Skeletal muscle satellite cell (primary cell): ENCODE measurements around the gene ZNF747.

Experiments
- H3K27me3 ChIP-seq: 2 replicates; pipeline ENCODE4 v1.7.0; 2013; ENCODE audit warnings: low read length; ENCODE audit not compliant: control insufficient read depth, insufficient read depth
- H3K36me3 ChIP-seq: 2 replicates; pipeline ENCODE4 v1.7.0; 2013; ENCODE audit warnings: mild to moderate bottlenecking, control low read depth, low read length; ENCODE audit not compliant: insufficient read depth
- H3K4me1 ChIP-seq: 2 replicates; pipeline ENCODE4 v1.7.0; 2013; ENCODE audit warnings: low read length; ENCODE audit not compliant: control insufficient read depth, insufficient read depth
- H3K4me2 ChIP-seq: 2 replicates; pipeline ENCODE4 v1.7.0; 2013; ENCODE audit warnings: mild to moderate bottlenecking, low read length
- H3K4me3 ChIP-seq: 2 replicates; pipeline ENCODE4 v1.7.0; 2013; ENCODE audit warnings: low read length
- H3K9ac ChIP-seq: 2 replicates; pipeline ENCODE4 v1.7.0; 2013; ENCODE audit warnings: mild to moderate bottlenecking, low read depth, low read length, moderate library complexity
- H3K9me3 ChIP-seq: replicated peaks from 2 replicates; pipeline ENCODE4 v1.7.0; 2013; ENCODE audit warnings: mild to moderate bottlenecking, control low read depth, low read length

Gene ZNF747

DNA sequence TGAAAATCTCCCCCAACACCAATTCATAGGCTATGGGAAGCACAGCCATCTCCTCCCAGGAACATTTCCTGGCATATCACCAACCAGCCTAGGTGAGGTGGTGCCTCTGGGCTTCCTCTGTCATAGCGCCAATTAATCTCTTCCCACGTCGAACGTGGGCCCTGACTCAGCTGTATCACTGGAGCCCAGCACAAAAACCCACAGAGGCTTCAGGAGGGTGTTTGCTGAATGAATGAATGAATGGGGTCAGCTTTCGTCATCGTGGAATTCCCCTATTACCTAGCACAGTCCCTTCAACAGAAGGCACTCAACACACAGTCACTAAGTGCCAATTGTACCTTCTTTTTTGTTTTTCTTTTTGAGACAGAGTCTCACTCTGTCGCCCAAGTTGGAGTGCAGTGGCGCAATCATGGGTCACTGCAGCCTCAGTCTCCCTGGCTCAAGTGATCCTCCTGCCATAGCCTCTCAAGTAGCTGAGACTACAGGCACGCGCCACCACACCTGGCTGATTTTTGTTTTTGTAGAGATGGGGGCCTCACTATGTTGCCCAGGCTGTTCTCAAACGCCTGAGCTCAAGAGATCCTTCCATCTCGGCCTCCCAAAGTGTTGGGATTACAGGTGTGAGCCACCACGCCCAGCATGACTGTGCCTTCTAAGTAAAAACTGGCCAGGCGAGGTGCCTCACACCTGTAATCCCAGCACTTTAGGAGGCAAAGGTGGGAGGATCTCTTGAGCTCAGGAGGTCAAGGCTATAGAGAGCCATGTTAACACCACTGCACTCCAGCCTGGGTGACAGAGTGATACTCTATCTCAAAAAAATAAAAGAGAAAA, 32.7 kb upstream of the ZNF747 start:
- peak overlapping the region; percentile 23 for H3K9ac ChIP-seq
- H3K27me3 ChIP-seq: no peaks in the 10 kb centered on the region
- no peaks in the 10 kb centered on the region for H3K9me3 ChIP-seq
- no peak overlapping the region for H3K4me3 ChIP-seq
- no peaks in the 10 kb centered on the region for H3K36me3 ChIP-seq
- H3K4me2 ChIP-seq: no peak overlapping the region
- peaks cover 17% of the 10 kb centered on the region for H3K4me1 ChIP-seq

DNA sequence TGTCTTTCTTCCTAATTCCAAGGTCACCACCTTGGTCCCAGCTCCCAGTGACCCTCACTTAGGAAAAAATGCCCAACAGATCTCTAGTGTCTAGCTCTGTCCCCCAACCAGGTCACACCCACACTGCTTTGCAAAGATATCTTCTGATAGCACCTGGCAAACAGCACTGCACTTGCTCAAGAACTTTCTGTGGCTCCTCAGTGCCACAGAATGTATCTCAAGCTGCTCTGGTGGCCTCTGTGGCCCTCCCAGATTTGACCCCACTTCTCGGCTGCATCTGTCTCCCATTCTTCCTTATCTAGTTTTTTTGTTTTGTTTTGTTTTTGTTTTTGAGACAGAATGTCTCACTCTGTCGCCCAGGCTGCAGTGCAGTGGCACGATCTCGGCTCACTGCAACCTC, 31.9 kb upstream of the ZNF747 start:
- Histone ChIP-seq H3K36me3 (no peaks in the 10 kb centered on the region), H3K9ac (no peak overlapping the region), H3K9me3 (no peaks in the 10 kb centered on the region), H3K27me3 (no peaks in the 10 kb centered on the region), H3K4me3 (no peak overlapping the region), H3K4me1 (peaks cover 17% of the 10 kb centered on the region), H3K4me2 (no peak overlapping the region)

DNA sequence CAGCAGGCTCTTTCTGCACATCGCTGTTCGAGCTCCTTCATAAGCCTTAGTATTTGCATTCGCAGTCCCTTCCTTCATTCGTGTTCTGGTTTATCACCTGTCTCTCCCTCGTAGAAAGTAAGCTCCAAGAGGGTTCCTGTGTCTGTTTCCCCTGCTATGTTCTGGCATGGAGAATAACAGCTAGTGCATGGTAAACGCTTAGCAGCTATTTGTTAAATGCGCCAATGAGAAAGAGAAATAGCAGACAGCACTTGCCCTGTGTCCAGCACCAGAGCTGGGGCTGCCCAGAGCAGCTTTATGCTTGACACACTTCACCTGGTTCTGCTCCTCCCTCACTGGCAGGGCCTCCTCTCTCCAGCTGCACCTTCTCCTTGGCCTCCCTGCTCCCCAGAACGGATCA, 31.3 kb upstream of the ZNF747 start:
- no peak overlapping the region for H3K4me3 ChIP-seq
- peaks cover 14% of the 10 kb centered on the region for H3K4me1 ChIP-seq

DNA sequence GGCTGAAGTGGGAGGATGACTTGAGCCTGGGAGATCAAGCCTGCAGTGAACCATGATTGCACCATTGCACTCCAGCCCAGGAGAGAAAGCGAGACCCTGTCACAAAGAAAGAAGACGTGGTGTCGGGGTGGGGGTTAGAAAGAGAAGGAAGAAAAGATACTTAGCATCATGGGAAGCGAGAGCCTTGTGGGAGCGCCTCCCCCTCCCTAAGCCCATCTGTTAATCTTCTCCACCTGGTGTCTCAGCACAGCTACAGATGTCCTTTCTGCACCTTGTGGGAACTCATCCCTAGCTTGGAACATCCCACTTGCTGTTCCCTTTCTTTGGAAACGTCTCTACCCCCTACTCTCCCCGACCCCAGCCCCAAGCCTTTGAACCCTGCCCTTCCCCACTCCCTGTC, 30.9 kb upstream of the ZNF747 start:
- H3K4me3 ChIP-seq: no peak overlapping the region
- H3K9me3 ChIP-seq: no peaks in the 10 kb centered on the region
- H3K36me3 ChIP-seq: no peaks in the 10 kb centered on the region
- H3K27me3 ChIP-seq: no peaks in the 10 kb centered on the region
- no peak overlapping the region for H3K4me2 ChIP-seq
- no peak overlapping the region for H3K9ac ChIP-seq
- peaks cover 11% of the 10 kb centered on the region for H3K4me1 ChIP-seq

More for the DNA sequence above, 31.3 kb upstream of the ZNF747 start:
- no peaks in the 10 kb centered on the region for H3K27me3 ChIP-seq
- no peaks in the 10 kb centered on the region for H3K9me3 ChIP-seq
- H3K9ac ChIP-seq: no peak overlapping the region
- H3K36me3 ChIP-seq: no peaks in the 10 kb centered on the region
- H3K4me2 ChIP-seq: no peak overlapping the region

DNA sequence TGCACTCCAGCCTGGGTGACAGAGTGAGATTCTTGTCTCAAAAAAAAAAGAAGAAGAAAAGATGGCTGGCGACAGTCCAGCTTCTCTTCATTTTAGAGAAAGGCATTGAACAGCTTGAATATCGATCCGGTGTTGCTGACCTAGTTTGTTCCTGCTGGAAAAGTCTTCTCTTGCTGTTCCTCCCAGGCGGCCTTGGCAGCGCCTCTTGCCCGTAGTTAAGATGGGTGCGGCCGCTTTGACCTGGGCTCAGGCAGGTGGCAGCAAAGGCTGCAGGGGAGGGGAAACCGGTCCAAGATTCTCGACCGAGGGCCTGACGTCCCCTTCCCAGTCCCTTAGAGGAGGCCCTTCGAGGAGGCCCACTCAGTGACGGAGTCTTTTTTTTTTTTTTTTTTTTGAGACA, 27.4 kb upstream of the ZNF747 start:
- H3K4me1 ChIP-seq: peaks cover 9% of the 10 kb centered on the region
- H3K36me3 ChIP-seq: no peaks in the 10 kb centered on the region
- H3K9me3 ChIP-seq: no peaks in the 10 kb centered on the region
- no peak overlapping the region for H3K9ac ChIP-seq
- H3K4me2 ChIP-seq: no peak overlapping the region
- no peaks in the 10 kb centered on the region for H3K27me3 ChIP-seq
- H3K4me3 ChIP-seq: no peak overlapping the region

DNA sequence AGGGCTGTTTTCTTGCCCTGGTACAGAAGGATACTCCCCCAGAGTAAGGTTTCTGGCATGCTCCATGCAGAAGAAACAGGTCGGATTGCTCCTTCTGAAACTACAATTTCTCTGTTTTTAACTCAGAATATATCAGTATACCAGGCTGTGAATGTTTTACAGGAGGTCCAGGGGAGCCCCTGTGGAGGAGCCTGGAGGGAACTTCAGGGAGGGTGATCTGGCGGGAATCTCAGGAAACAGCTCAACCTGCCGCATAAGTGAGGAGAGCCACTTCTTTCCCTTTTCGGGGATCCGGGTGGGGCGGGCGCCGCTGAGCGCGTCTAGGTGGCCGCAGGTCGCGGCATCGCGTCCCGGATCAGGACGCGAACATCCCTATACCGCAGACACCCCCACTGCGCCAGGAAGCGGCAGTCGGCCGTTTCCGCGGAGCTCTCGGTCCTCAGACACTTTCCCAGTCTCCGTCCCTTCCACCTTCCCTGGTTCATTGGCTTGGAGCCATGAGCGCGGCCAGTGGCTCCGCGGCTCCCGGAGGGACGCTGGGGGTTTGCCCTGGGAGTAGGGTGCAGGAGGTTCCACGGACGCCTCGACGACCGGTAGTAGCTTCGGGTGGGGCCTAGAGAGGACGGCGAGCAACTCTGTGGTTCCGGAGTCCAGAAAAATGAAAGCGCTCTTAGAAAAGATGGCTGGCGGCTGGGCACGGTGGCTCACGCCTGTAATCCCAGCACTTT, 26.6 kb upstream of the ZNF747 start:
- peak overlapping the region; percentile 35 for H3K4me3 ChIP-seq
- H3K9me3 ChIP-seq: no peaks in the 10 kb centered on the region
- no peak overlapping the region for H3K9ac ChIP-seq
- peaks cover 10% of the 10 kb centered on the region for H3K4me1 ChIP-seq
- H3K4me2 ChIP-seq: peak overlapping the region; percentile 58
- H3K36me3 ChIP-seq: peaks cover under 1% of the 10 kb centered on the region
- H3K27me3 ChIP-seq: no peaks in the 10 kb centered on the region

DNA sequence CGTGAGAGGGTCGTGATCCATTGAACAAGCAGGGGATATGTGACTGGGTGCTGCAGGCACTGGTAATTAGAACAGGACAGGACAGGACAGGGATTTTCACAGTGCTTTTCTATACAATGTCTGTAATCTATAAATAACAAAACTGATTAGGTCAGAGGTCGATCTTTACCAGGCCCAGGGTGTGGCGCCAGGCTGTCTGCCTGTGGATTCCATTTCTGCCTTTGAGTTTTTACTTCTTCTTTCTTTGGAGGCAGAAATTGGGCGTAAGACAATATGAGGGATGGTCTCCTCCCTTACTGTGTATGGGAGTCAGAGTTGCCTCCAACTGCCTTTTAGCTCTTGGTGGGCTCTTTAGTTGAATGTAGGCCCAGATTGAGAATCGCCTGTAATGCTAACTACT, 25.0 kb upstream of the ZNF747 start:
- Histone ChIP-seq H3K4me2 (no peak overlapping the region), H3K9ac (no peak overlapping the region), H3K4me3 (no peak overlapping the region), H3K9me3 (no peaks in the 10 kb centered on the region), H3K4me1 (peaks cover 12% of the 10 kb centered on the region), H3K36me3 (peaks cover 13% of the 10 kb centered on the region), H3K27me3 (no peaks in the 10 kb centered on the region)

DNA sequence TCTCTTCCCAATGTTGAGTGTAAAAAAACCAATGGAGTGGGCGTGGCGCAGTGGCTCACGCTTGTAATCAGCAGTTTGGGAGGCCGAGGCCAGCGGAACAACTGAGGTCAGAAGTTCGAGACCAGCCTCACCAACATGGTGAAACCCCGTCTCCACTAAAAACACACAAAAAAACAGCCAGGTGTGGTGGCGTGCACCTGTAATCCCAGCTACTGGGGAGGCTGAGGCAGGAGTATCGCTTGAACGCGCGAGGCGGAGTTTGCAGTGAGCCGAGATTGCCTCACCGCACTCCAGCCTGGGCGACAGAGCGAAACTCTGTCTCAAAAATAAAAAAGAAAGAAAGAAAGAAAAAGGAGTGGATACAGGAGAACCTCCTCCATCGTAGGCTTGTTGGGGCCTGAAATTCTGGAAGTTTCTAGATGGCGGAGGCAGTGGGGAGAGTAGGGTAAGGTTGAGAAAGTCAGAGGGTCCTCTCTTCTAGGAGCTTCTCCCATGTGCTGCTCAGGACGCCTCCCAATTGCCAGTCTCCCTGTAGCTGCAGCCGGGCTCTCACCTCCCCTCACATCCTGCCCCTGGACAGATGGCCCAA, 24.2 kb upstream of the ZNF747 start:
- Histone ChIP-seq H3K27me3 (no peaks in the 10 kb centered on the region), H3K4me2 (peak overlapping the region; percentile 65), H3K4me1 (peaks cover 12% of the 10 kb centered on the region), H3K9me3 (no peaks in the 10 kb centered on the region), H3K9ac (peak overlapping the region; percentile 47), H3K4me3 (peak overlapping the region; percentile 84), H3K36me3 (peaks cover 20% of the 10 kb centered on the region)

DNA sequence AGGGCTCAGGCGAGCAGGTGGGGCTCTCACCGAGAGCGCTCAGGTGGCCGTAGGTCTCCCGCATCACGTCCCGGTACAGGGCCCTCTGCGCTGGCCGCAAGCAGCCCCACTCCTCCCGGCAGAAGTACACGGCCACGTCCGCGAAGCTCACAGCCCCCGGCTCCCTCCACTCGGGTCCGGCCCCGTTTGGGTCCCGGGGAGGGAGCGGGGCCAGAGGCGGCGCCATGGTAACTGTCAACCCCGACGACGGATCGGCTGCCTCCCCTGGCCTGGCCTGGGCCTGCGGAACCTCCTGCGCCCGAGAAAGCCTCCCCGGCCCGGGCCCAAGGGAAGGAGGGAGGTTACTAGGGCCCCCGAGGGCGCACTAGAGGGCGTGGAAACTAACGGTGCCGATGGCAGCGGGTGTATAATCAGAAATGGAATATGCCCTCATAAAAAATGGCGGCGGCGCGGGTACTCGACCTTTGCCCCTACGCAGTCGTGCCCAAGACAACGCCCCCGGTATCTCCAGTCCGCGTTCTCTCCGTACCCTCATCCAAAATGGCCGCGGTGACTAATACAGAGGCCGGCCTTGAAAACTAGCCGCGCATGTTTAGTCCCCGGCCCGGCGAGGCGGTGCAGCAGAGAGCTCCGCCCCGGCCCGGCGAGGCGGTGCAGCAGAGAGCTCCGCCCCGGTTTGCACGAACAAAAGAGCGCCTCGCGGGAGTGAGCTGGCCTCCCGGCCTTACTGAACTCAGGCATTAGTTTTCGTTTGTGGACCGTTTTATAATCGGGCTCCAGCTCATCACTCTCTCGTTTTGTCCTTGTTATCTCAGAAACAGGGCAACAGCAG, 23.5 kb upstream of the ZNF747 start, which contains the start of gene ZNF764:
ZNF764 (minus strand) TSS at position 418 of the 832 bp plus-strand sequence; CDS start at position 226, 192 bp downstream.
- Histone ChIP-seq H3K9ac (peak within 1 kb of the TSS; percentile 95), H3K9me3 (no peaks in the 10 kb centered on the region), H3K4me1 (peaks cover 12% of the 10 kb centered on the region), H3K36me3 (peaks cover 26% of the 10 kb centered on the region), H3K4me3 (peak within 1 kb of the TSS; percentile 84), H3K4me2 (peak within 1 kb of the TSS; percentile 96), H3K27me3 (no peaks in the 10 kb centered on the region)

DNA sequence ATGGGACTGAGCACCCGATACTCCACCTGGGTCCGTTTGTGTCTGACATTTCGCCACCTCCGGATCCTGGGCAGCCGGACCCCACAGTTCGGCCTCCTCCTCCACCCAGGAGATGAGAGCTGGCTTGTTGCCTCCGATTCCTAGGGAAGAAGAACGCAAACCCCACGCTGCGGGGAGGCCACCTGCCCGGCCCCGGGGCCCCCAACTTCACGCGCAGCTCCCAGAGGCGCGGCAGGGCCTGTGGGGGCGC, 23.0 kb upstream of the ZNF747 start:
- no peaks in the 10 kb centered on the region for H3K27me3 ChIP-seq
- H3K4me2 ChIP-seq: peak overlapping the region; percentile 96
- H3K9ac ChIP-seq: peak overlapping the region; percentile 95
- H3K4me3 ChIP-seq: peak overlapping the region; percentile 84
- H3K4me1 ChIP-seq: peaks cover 12% of the 10 kb centered on the region
- peaks cover 30% of the 10 kb centered on the region for H3K36me3 ChIP-seq
- H3K9me3 ChIP-seq: no peaks in the 10 kb centered on the region

DNA sequence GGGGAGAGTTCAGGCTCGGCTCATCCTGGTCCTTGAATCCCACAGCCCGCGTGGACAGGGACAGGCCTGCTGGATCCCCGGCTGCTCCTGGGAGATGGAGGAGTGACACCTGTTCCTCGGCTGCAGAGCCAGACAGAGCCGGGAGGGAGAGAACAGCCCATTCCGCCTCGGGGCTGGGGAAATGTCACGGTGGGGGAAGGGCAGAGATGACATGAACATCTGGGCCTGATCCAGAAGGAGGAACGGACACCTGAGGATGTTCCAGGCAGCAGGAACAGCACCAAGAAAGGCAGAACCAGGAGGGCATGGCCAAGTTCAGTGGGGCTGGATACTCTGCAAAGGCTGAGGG, 21.4 kb upstream of the ZNF747 start:
- no peaks in the 10 kb centered on the region for H3K9me3 ChIP-seq
- no peak overlapping the region for H3K9ac ChIP-seq
- H3K4me2 ChIP-seq: peak overlapping the region; percentile 20
- peaks cover 12% of the 10 kb centered on the region for H3K4me1 ChIP-seq
- peaks cover 30% of the 10 kb centered on the region for H3K36me3 ChIP-seq
- H3K27me3 ChIP-seq: no peaks in the 10 kb centered on the region
- H3K4me3 ChIP-seq: no peak overlapping the region
